ENCODE results near the gene SHB. TPM values are rescaled to one million over a fixed set of nuclear protein-coding genes. Genes with fewer than 3 reads are reported as not detected.
"Not testable (repeated sequence)": the region's sequence is repeated elsewhere in the genome, so short reads cannot be mapped to it uniquely, and the experiment has no call there.

The SHB gene
- total RNA-seq, 1 donor from 2014 or later: 20.9 TPM

DNA sequence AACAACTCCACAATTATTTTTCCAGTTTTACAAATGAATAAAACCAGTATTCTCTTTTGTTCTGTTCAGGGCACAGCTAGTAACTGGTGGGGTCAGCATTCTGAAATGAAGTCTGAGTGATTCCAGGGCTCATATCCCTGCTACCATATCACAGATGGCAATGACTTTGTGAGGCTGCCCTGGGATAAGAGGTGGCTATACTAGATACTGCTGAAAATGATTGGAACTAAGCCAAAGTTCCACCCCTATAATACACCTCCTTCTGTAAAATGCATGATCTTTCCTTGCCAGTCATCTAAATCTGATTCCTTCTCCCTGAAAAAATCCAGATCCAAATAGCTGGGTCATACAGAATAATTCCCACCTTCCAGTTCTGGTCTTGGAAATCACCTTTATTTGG is 179.5 kb downstream of the SHB start:
- Histone ChIP-seq H3K27me3 (no peaks in the 10 kb centered on the region), H3K4me1 (no peaks in the 10 kb centered on the region), H3K27ac (no peak overlapping the region), H3K4me3 (no peak overlapping the region), H3K9me3 (no peaks in the 10 kb centered on the region), H3K36me3 (peaks cover 0 to 24% of the 10 kb centered on the region in 2 donors)
- intact Hi-C loops (cut with DNase I): no loop called here
- no peak for DNase-seq (ENCODE audit: extremely low spot score in 2 of 2)
- TF ChIP-seq POLR2A (IDR thresholded peaks at IDR 0.05): no peak
- no peak for TF ChIP-seq POLR2AphosphoS5 (IDR thresholded peaks at IDR 0.05; ENCODE audit: insufficient read depth in 1 of 2, low read depth in 1 of 2)
- TF ChIP-seq, protein P1, sequence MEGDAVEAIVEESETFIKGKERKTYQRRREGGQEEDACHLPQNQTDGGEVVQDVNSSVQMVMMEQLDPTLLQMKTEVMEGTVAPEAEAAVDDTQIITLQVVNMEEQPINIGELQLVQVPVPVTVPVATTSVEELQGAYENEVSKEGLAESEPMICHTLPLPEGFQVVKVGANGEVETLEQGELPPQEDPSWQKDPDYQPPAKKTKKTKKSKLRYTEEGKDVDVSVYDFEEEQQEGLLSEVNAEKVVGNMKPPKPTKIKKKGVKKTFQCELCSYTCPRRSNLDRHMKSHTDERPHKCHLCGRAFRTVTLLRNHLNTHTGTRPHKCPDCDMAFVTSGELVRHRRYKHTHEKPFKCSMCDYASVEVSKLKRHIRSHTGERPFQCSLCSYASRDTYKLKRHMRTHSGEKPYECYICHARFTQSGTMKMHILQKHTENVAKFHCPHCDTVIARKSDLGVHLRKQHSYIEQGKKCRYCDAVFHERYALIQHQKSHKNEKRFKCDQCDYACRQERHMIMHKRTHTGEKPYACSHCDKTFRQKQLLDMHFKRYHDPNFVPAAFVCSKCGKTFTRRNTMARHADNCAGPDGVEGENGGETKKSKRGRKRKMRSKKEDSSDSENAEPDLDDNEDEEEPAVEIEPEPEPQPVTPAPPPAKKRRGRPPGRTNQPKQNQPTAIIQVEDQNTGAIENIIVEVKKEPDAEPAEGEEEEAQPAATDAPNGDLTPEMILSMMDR (IDR thresholded peaks at IDR 0.05): no peak

DNA sequence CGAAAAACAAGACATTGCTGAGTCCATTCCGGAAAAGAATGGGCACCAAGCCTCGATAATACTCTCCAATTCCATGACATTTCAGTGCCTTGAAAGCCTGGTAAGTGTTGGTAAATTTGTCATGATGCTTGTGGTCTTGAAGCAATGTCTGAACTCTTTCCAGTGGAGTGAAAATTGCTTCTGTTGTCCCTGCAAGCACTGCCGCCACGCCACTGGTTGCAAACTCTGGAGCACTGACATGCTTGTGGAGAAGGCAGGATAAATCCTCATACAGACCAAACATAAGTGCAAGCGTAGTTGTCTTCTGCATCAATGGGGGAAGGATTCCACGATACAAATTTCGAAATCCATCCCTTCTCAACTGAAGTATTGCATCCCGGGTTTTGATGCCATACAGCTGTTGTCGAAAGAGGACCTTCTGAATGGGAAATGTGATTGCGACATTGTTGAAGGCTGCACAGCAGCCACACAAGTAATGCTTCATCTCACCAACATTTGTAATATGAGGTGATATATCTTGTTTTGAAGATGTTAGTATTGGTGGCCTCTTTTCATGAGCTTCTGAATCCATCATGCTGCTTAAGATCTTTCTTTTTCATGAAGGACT is 180.9 kb downstream of the SHB start:
- DNase-seq (ENCODE audit: extremely low spot score in 2 of 2); H3K4me1 ChIP-seq; H3K4me3 ChIP-seq; H3K27ac ChIP-seq; H3K27me3 ChIP-seq; intact Hi-C loops (cut with DNase I); H3K9me3 ChIP-seq: not testable (repeated sequence)
- H3K36me3 ChIP-seq: peaks cover 0 to 20% of the 10 kb centered on the region in 2 donors

DNA sequence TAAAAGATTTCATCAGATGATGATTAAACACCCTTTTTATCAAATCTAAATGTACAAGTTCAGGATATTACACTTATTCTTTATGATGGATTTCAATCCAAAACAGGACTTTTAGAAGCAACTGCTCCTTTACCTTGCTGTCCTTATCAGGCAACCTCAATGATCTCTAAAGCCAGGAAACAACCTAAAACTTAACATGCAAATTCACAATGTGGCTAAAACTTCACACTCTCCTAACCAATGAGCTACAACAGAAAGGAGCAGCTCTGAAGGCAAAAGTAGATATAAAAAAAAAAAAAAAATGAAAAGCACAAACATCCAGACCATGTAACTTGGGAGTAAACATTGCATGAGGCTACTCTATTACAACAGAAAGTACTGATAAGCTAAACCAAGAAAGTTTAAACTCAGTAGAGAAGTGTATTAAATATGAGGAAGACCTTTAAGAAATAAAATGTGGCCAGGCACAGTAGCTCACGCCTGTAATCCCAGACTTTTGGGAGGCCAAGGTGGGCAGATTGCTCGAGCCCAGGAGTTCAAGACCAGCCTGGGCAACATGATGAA is 188.0 kb downstream of the SHB start:
- peaks cover 0 to 5% of the 10 kb centered on the region in 2 donors for H3K36me3 ChIP-seq
- no peaks in the 10 kb centered on the region for H3K4me1 ChIP-seq
- intact Hi-C loops (cut with DNase I): no loop called here

DNA sequence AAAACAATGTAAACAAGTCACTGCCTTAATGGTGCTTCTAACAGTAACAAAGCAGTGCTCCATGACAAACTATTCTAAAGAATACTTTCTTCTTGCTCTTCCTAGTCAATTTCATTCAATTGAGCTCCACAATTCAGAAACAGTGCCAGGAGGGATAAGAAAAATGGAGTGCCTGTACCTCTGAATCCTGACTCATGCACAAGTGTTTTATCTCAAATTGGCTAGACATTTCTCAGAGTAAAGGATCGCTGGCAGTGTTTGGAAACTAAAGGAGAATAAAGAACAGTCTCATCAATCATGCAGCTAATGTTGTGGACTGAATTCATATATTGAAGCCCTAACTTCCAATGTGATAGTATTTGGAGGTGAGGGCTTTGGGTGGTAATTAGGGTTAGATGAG is 192.7 kb downstream of the SHB start:
- no peaks in the 10 kb centered on the region for H3K9me3 ChIP-seq
- H3K4me3 ChIP-seq: no peak overlapping the region
- intact Hi-C loops (cut with DNase I): loop anchor here (10.0 kb wide), 1 partner anchor 1172 kb away; no protein-coding TSS in a partner anchor
- peaks cover 0 to 5% of the 10 kb centered on the region in 2 donors for H3K36me3 ChIP-seq
- no peaks in the 10 kb centered on the region for H3K4me1 ChIP-seq
- no peak for TF ChIP-seq POLR2A (IDR thresholded peaks at IDR 0.05)
- TF ChIP-seq, protein P1 (IDR thresholded peaks at IDR 0.05): no peak
- TF ChIP-seq POLR2AphosphoS5 (IDR thresholded peaks at IDR 0.05; ENCODE audit: insufficient read depth in 1 of 2, low read depth in 1 of 2): no peak
- no peaks in the 10 kb centered on the region for H3K27me3 ChIP-seq
- no peak for DNase-seq (ENCODE audit: extremely low spot score in 2 of 2)
- no peak overlapping the region for H3K27ac ChIP-seq

More for the DNA sequence above, 188.0 kb downstream of the SHB start:
- H3K9me3 ChIP-seq: no peaks in the 10 kb centered on the region
- no peak for DNase-seq (ENCODE audit: extremely low spot score in 2 of 2)
- no peaks in the 10 kb centered on the region for H3K27me3 ChIP-seq
- no peak overlapping the region for H3K27ac ChIP-seq
- H3K4me3 ChIP-seq: no peak overlapping the region
- TF ChIP-seq POLR2A (IDR thresholded peaks at IDR 0.05): no peak
- no peak for TF ChIP-seq POLR2AphosphoS5 (IDR thresholded peaks at IDR 0.05; ENCODE audit: insufficient read depth in 1 of 2, low read depth in 1 of 2)
- TF ChIP-seq, protein P1 (IDR thresholded peaks at IDR 0.05): no peak

DNA sequence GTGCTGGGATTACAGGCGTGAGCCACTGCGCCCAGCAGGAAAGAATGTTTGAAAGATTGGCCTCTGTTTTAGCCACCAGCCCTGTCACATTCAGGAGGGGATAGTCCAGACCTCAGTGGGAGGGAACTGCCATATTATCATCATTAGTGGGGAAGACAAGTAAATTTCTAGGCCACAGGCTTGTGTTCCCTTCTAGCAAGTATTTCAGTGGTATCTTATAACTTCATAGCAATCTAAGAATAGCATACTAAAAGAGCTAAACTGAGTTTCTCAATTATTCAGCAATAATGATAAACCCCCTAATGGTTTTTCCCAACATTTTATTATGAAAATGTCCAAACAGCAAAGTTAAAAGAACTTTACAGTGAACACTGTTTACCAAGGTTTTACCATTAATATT is 195.1 kb downstream of the SHB start:
- no peaks in the 10 kb centered on the region for H3K27me3 ChIP-seq
- no peak overlapping the region for H3K27ac ChIP-seq
- intact Hi-C loops (cut with DNase I): loop anchor here (10.0 kb wide), 1 partner anchor 1169 kb away; no protein-coding TSS in a partner anchor
- no peak overlapping the region for H3K4me3 ChIP-seq
- no peaks in the 10 kb centered on the region for H3K9me3 ChIP-seq
- TF ChIP-seq POLR2AphosphoS5 (IDR thresholded peaks at IDR 0.05; ENCODE audit: insufficient read depth in 1 of 2, low read depth in 1 of 2) (no peak), POLR2A (IDR thresholded peaks at IDR 0.05) (no peak)
- TF ChIP-seq, protein P1 (IDR thresholded peaks at IDR 0.05): no peak
- peaks cover 0 to 4% of the 10 kb centered on the region in 2 donors for H3K36me3 ChIP-seq
- no peaks in the 10 kb centered on the region for H3K4me1 ChIP-seq
- no peak for DNase-seq (ENCODE audit: extremely low spot score in 2 of 2)
